HepG2 (cell line): ENCODE measurements around the gene SCARF1. TPM values are rescaled to one million over a fixed set of nuclear protein-coding genes. Genes with fewer than 3 reads are reported as not detected.

Source experiments
- CC2D1A ChIP-seq: sonication (generic); formaldehyde crosslinking; IDR thresholded peaks from 2 replicates; pipeline ENCODE4 v1.8.1; 2023; ENCODE audit warnings: mild to moderate bottlenecking, missing genetic modification reagents
- CHCHD3 ChIP-seq: sonication (generic); formaldehyde crosslinking; IDR thresholded peaks from 2 replicates; pipeline ENCODE4 v1.8.0; 2022; ENCODE audit warnings: mild to moderate bottlenecking, missing genetic modification reagents, moderate library complexity
- EEA1 ChIP-seq: sonication (generic); formaldehyde crosslinking; IDR thresholded peaks from 2 replicates; pipeline ENCODE4 v1.5.1; 2020; ENCODE audit warnings: mild to moderate bottlenecking, missing genetic modification reagents, borderline replicate concordance
- HIC2 ChIP-seq: sonication (generic); formaldehyde crosslinking; IDR thresholded peaks from 2 replicates; pipeline ENCODE4 v1.9.0; 2022; ENCODE audit warnings: low read depth, missing genetic modification reagents
- JDP2 ChIP-seq: sonication (generic); formaldehyde crosslinking; IDR thresholded peaks from 2 replicates; pipeline ENCODE4 v1.8.1; 2022; ENCODE audit warnings: missing genetic modification reagents, borderline replicate concordance
- LRRFIP1 ChIP-seq: sonication (generic); formaldehyde crosslinking; conservative IDR thresholded peaks from 2 replicates; pipeline ENCODE4 v1.4.0; 2020; ENCODE audit warnings: missing genetic modification reagents
- PHF5A ChIP-seq: IDR thresholded peaks from one replicate; pipeline ENCODE4 v1.6.1; 2018; ENCODE audit warnings: low read depth, missing genetic modification reagents; ENCODE audit not compliant: unreplicated experiment
- PRDM10 ChIP-seq: sonication (generic); formaldehyde crosslinking; IDR thresholded peaks from 2 replicates; pipeline ENCODE4 v1.4.0; 2020; ENCODE audit warnings: low read depth, missing genetic modification reagents
- PREB ChIP-seq: sonication (generic); formaldehyde crosslinking; IDR thresholded peaks from 2 replicates; pipeline ENCODE4 v1.4.0; 2020; ENCODE audit warnings: missing genetic modification reagents
- PRPF4 ChIP-seq: fragments of 200-400 bp; formaldehyde crosslinking; IDR thresholded peaks from 2 replicates; pipeline ENCODE4 v1.6.1; 2016; ENCODE audit warnings: low read length, low read depth; ENCODE audit not compliant: poor library complexity, severe bottlenecking
- SALL1 ChIP-seq: sonication (generic); formaldehyde crosslinking; IDR thresholded peaks from 2 replicates; pipeline ENCODE4 v1.8.0; 2022; ENCODE audit warnings: mild to moderate bottlenecking, missing genetic modification reagents
- SKIL ChIP-seq: sonication (generic); formaldehyde crosslinking; IDR thresholded peaks from 2 replicates; pipeline ENCODE4 v1.8.0; 2022; ENCODE audit warnings: missing genetic modification reagents, mild to moderate bottlenecking, moderate library complexity, borderline replicate concordance
- SMARCE1 ChIP-seq: fragments of 450-650 bp; IDR thresholded peaks from 2 replicates; pipeline ENCODE4 v1.6.1; 2017; ENCODE audit warnings: borderline replicate concordance
- ZNF446 ChIP-seq: sonication (generic); formaldehyde crosslinking; IDR thresholded peaks from 2 replicates; pipeline ENCODE4 v1.5.0; 2020; ENCODE audit warnings: mild to moderate bottlenecking, missing genetic modification reagents
- ZNF556 ChIP-seq: sonication (generic); formaldehyde crosslinking; IDR thresholded peaks from 2 replicates; pipeline ENCODE4 v1.4.0; 2020; ENCODE audit warnings: mild to moderate bottlenecking, missing genetic modification reagents, borderline replicate concordance
- polyA plus RNA-seq, 8 experiments: library from polyadenylated mRNA; depleted of rRNA in 3 of 8; stranded (reverse) in 7 of 8; unstranded in 1 of 8; fragments of >200 nt; fragmentation: Illumina TruSeq in 4 of 8; extraction: Trizol in 4 of 8; gene quantifications; 2 replicates each; pipeline versions ENCODE4 v1.2.1 to v1.2.3, GENCODE V29; 2011 to 2016; ENCODE audit warnings: low read depth in 4 of 8, missing spikeins in 1 of 8, mixed read lengths in 1 of 8; ENCODE audit not compliant: insufficient read depth in 1 of 8
- total RNA-seq, 5 experiments: library from RNA; depleted of rRNA; stranded (reverse); fragments of >200 nt; fragmentation: Illumina TruSeq; extraction: Trizol; gene quantifications; 2 replicates each; pipeline ENCODE4 v1.2.3, GENCODE V29; 2016; ENCODE audit warnings: low read depth in 1 of 5

The SCARF1 gene
- total and polyA plus RNA-seq, 2 of the 13 experiments (the other 11 are each of a cell fraction or from before 2014, with no cell fraction given): 0.24 to 0.71 TPM

GRCh38 chr17:1627982-1628855 lies 17.3 kb downstream of the SCARF1 start, which contains the start of gene SLC43A2 (continued):
- TF ChIP-seq PRPF4: no peak
- TF ChIP-seq ZNF446 (CRISPR knock-in tag): peak; percentile 24
- TF ChIP-seq EEA1 (CRISPR knock-in tag): no peak; the same call in 1 of the 2 replicates
- TF ChIP-seq SKIL (CRISPR knock-in tag): no peak
- no peak for TF ChIP-seq CC2D1A (CRISPR knock-in tag)
- 0 out of 2 replicates have a peak, but pooled peaks have one; percentile 8 for TF ChIP-seq SALL1 (CRISPR knock-in tag)
- TF ChIP-seq PHF5A (CRISPR knock-in tag): no peak
- peak; percentile 46; the same call in 1 of the 2 replicates for TF ChIP-seq HIC2 (CRISPR knock-in tag)
- TF ChIP-seq PREB (CRISPR knock-in tag): no peak
- TF ChIP-seq SMARCE1: no peak
- no peak; the same call in 1 of the 2 replicates for TF ChIP-seq ZNF556 (CRISPR knock-in tag)
- TF ChIP-seq JDP2 (CRISPR knock-in tag): no peak
- TF ChIP-seq PRDM10 (CRISPR knock-in tag): no peak
- no peak for TF ChIP-seq LRRFIP1 (CRISPR knock-in tag)
- TF ChIP-seq CHCHD3: 0 out of 2 replicates have a peak, but pooled peaks have one; percentile 44
